Measurements from ENCODE around the gene FOXE1.

Gene FOXE1

DNA sequence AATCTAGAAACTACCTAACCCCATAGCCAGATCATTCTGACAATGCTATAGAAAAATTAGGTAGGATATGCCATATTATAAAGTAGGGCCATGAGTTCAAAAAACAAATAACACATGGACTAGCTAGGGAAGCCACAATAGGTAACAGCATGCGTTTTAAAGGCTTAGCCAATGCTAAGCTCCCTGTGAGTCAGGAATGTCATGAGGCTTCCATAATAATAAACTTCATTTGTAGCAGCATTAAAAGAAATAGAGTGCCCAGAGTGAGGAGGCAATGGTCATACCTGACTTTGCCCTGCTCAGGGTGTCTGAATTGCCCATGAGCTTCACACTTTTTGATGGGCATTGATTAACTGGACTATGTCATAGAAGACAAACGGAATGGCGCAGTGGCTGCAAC is 15.8 kb downstream of the FOXE1 start:
- no peak for DNase-seq

DNA sequence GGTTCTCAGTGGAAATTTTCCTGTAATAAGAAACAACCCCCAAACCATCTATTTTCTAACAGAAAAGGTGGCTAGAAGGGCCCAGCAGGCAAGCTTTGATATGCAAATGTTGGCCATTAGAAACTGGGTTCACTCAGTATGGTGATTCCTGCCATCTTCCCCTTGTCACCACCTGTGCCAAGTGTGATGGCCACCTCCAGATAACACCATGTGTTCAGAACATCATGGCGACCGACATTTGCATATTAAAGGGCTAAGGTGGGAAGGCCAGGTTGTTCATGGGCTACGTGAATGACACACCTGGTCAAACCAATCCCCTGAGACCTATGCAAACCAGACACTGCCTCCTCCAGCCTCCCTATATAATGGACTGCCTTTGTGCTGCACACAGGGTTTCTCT is 20.4 kb downstream of the FOXE1 start:
- DNase-seq = no peak

DNA sequence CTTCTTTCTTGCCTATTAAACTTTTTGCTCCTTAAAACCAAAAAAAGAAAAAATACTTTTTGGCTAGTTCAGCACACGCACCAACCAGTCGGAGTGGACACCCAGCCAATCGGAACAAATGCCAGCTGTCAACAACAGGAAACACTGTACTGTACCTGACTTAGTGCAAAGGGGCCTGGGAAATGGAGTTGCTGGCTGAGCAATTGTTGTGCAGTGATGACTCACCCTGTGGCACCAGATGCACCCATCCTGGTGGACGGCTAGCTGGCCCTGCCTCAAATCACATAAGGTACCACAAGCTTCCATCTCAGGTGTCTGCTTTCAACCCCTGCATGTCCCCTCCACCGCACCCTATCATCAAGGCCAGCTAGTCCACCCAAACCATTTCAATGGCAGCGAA is 20.9 kb downstream of the FOXE1 start:
- no peak for DNase-seq

DNA sequence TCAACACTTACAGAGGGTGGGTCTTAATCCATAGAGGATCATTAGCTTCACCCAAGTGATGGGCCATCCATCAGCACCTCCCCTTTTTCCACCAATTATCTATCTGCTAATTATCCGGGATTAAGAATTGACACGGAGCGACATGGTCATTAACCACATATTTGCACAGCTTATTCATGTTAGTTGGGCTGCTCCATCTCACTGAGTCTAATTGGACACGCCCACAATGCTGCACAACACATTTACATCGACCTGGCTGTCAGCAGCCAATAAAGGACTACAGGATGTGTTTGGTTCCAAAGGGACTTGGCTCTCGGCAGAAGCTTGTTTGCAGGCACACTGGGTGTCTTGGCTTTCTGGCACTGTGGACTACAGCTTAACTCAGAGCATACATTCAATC is 21.6 kb downstream of the FOXE1 start:
- DNase-seq = no peak

DNA sequence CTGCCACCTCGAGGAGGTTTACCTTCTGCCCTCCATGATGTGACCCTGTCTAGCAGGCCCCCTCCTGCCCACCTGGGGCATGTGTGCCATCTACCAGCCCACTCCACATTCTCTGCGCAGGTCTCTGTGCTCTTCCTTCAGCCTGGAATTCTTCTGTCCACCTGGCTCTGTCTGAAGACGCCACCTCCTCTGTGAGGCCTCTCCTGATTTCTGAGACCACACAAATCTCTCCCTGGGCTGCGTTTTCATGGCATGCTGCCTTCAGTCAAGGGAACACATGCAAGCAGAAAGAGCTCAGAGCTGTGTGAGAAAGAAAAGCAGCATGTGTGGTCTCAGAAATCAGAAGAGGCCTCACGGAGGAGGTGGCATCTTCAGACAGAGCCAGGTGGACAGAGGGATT is 22.1 kb downstream of the FOXE1 start:
- no peak for DNase-seq

DNA sequence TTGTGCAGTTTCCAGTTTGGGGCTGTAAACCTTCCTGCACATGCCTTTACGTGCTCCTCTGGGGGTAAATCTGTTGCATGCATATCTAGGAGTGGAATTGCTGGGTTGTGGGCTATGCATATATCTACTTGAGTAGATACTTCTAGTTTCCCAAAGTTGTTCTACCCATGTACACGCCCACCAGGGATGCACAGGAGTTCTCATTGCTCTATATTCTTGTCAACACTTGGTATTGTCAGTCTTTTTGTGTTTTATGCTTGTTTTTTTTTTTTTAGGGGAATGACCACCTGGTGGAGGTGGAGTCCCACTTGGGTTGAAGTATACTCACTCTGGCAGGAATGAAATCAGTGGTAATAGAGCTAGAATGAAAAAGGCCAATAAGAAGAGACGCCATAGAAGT is 23.0 kb downstream of the FOXE1 start:
- DNase-seq = no peak

DNA sequence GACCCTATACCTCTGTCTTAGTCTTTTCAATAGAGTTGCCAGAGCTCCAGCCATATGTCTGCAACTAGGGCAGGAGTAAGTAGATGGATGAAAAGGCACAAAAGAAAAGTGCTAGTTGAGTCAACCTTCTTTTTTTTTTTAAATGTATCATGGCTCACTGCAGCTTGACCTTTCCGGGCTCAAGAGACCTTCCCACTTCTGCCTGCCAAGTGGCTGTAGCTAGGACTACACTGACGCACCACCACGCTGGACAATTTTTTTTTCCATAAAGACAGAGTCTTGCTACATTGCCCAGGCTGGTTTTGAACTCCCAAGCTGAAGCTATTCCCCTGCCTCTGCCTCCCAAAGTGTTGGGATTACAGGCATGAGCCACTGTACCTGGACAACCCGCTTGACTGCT is 27.3 kb downstream of the FOXE1 start:
- no peak for DNase-seq

DNA sequence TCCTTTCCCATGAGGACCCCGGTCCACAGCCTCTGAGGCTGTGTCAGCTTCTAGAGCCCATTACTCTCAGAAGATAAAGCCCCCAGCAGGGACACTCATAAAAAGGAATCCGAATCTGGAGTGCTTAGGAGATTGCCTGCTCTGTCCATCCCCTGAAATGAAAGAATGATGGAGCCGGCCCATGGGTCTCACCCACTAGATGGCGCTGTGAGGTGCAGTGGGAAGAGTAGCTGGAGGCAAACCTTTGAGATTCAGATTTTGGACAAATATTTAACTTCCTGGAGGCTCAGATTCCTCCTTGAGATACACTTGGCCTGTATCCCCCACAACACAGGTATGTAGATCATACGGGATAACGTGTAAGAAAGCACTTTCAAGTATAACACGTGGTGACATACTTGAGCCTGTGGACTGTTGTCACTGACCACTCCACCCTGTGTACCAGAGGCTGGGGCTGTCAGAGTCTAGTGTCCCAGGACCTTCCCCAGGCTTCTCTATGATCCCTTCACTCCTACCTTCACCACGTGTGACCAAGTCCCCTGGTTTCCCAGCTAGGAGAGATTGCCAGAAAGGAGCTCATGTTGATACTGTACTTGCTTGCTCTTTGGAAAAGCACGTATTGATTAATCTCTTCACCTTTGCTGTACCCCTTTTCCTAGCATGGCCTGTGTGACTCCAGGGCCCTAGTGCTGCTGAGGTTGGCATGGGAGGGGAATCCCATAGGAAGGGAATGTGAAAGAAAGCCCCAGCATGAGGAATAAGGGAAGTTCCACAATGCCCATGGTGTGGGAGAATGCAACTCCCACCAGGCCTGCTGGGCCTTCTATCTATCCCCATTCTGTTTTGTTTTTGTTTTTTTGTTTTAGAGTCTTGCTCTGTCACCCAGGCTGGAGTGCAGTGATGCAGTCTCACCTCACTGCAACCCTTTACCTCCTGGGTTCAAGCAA is 37.2 kb downstream of the FOXE1 start:
- peak; percentile 75 to 77 for DNase-seq

DNA sequence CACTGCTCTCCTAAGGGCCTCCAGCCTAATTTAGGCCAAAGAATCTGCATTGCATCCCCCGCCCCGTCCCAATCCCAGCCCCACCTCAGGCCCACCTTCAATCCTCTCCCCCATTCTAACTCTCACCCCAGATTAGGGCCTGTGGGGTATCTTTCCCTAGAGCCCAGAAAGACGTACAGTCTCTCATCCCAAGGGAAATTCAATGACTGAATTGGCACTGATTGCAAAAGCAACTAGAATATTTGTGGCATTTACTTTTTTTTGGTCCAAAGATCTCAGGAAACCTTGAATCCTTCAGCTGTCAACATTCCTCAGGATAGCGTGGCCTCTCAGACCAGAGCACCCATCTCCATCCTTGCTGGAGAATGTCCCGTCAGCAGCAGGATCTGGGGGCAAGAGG is 38.7 kb downstream of the FOXE1 start:
- no peak for DNase-seq

DNA sequence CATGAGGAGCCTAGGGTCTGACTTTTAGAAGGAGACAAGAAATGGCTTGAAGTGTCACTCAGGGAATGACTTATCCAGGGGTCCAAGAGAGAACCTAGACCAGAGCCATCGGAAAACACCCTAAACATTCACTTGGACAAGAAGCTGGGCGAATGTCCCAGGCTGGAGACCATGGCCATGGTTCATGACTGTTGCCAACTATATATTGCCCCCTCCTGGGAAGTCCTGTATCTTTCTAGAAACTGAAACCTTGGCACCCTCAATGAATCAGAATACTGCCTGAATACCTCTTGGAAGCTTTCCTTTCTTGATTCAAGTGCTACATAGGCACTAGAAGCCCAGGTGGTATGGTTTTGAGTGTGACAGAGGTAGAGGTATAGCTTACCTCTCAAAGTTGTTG is 39.4 kb downstream of the FOXE1 start:
- DNase-seq = no peak

DNA sequence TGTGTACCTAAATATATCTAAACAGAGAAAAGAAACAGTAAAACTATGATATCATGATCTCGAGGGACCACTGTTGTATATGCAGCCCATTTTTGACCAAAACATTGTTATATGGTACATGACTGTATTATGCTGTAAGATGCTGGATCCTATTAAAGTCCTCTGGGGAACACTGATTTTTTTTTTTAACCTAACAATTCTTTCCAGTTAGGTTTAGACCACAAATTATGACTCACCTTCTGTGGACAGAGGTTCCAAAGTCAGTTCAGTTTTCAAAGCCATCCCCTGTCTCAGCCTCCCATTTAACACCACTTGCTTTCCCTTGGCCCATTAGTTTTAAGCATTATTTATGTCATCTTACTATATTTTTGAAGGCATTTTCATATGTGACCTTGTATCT is 42.2 kb downstream of the FOXE1 start:
- no peak for DNase-seq

DNA sequence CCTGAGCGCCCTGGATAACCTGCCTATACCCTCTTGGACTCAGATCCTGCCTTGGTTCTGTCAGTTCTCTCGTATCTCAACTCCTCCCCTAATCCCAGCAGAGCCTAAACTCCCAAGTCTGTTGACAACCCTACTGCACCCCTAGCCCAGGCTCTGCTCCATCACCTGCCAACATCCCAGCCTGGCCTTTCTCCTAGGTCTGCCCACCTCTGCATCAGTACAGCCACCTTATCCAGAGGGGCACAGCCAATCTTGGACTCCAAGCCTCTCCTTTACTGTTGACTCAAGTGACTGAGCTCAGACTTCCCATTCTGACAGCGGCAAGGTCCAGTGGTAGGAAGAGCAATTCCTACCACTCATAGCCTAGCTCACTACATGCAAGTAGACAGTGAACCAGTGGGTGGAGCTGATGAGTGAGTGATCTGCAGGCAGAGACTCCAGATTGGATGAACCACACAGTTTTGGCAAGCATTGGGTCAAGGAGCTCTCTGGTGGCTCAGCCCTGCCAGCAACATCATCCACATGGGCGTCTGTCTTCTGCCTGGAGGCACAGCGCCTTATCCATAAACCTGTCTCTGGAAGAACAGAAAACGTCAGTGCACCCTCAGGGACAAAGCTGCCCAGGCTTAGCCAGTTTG is 42.8 kb downstream of the FOXE1 start:
- no peak for DNase-seq

DNA sequence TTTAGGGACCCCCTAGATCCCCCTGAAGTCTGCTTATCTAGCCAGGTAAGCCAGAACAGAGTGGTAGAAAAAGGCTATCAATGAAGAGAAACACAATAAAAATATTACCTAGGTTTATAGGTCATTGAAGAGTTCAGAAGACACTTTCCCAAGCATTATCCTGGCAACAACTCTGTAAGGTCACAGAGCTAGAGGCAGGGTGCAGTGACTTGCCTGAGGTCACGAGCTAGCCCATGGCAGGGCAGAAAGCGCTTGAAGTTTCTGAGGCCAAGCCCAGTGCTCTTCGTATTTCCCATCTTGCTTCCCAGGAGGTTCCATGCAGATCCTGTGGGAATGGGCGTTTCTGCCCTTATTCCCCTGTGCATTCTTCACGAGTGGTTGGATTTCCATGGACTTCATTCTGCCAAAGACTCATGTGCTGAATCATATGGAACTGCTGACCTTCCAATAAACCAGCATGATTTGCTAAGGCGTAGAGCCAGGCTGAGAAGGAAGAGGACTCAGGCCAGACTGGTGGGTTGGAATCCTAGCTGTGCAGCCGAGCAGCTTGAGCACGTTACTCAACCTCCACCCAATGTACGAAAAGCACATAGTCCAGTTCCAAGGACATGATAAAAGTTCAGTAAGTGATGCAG is 47.2 kb downstream of the FOXE1 start:
- no peak for DNase-seq

DNA sequence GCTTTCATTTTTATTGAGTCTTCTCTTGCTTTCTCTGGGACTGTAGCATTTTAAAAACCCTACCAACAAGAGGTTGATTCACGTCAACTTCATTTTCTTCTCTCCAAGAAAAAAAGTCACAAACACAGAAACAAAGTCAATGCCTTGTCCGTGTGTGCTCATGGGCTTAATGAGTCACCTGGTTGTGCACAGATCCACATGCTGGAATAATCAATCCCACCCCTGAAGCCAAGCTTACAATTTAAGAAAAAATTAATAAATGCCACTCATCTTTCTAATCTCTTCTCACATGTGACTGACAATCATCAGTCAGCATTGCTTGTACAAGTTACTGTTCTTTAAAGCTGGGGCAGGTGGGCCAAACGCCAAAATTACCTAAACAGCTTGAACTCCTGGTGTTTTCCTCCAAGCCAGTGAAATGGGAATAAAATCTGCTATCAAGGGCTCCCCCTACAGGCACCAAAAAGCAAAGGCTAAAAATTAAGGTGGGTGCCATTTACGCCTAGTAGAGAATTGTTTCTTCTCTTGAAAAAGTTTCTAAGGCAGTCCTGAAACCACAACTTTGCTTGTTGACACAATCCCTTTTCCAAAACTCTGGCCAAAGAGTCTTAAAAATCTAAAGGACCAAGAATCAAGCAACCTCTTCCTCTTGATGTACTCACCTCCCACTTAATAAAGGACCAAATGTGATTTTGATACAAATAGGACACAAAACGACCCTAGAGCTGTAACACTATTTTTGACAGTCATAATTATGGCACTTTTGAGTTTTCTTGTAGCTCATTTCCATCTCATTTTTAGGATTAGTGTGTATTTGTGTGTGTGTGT is 47.9 kb downstream of the FOXE1 start:
- no peak for DNase-seq

DNA sequence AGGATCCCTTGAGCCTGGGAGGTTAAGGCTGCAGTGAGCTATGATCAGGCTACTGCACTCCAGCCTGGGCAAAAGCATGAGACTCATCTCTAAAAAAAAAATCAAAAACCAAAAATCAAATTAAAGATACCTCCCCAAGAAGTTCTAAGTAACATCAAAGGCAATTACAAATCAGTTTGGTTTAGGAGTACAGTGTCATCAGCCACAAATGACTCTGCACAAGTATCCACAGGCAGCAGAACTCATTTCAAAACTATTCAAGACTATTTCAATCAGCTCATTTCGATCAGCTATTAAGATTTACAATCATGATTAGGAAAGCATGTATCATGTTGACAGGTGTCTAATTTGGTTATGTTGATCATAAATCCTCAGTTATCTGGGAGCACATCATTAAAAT is 50.2 kb downstream of the FOXE1 start:
- no peak for DNase-seq

DNA sequence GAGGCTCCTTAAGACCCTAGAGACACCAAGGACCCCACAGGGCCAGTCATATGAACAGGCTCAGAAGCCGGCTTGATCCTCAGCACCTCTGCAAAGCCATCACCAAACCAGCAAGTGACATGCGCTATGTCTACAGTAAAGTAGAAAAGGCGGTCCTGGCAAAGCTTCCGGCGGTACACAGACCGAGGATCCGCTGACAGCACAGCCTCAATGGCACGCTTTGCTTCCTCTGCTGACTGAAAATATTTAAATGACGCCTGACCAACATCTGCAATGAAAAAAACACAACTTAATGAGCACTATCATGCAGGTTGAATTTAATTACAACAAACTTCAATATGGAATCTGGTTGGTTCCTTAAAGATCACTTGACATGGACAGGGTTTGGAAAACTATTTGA is 51.7 kb downstream of the FOXE1 start:
- DNase-seq = no peak

DNA sequence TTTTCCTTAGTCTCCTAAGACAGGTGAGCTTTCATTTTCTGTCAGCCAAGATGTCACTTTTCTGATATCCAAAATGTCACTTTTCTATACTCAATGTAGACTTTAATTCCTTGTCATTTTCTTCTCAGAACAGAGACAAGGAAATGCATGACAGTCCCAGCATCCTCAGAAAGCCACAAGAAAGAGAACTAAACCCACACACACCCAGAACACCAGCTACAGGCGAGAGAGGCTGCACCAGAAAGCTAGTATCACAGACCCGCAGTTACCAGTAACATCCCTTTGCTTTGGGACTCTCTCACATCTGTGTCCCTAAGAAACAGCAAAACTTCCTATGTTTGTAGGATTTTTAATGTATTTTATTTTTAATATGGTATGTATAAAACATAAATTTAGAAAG is 52.2 kb downstream of the FOXE1 start:
- DNase-seq = no peak
